Keratinocyte (primary cell): ENCODE data around the gene TMEM42. TPM values are rescaled to one million over a fixed set of nuclear protein-coding genes. Genes with fewer than 3 reads are reported as not detected.

Experiments
- DNase-seq: peaks from one replicate; pipeline ENCODE4 v3.0.0-alpha.2; 2011; ENCODE audit warnings: low read depth, missing footprints, low spot score
- FAIRE-seq: peaks from 2 replicates; lab custom pipeline; 2011; peaks lifted over from hg19 to GRCh38; lab: Jason Lieb, UNC
- H2AFZ ChIP-seq: 2 replicates; pipeline ENCODE4 v1.6.0; 2012; ENCODE audit warnings: low read length, control low read depth, inconsistent platforms; ENCODE audit not compliant: control insufficient read depth
- H3K27ac ChIP-seq: 2 replicates; pipeline ENCODE4 v1.5.1; 2011; ENCODE audit warnings: low read length; ENCODE audit not compliant: control insufficient read depth, insufficient read depth
- H3K27me3 ChIP-seq: 3 replicates; pipeline ENCODE4 v1.6.0; 2011; ENCODE audit warnings: low read length; ENCODE audit not compliant: control insufficient read depth, insufficient read depth; ENCODE audit errors: extremely low read depth
- H3K36me3 ChIP-seq, 2 experiments: 2 replicates in 1 of 2; 3 replicates in 1 of 2; pipeline ENCODE4 v1.5.1; 2011; ENCODE audit warnings: low read length in 2 of 2, mild to moderate bottlenecking in 1 of 2; ENCODE audit not compliant: control insufficient read depth in 2 of 2, insufficient read depth in 2 of 2; ENCODE audit errors: extremely low read depth in 1 of 2
- H3K4me1 ChIP-seq: 3 replicates; pipeline ENCODE4 v1.5.1; 2011; ENCODE audit warnings: low read length; ENCODE audit not compliant: control insufficient read depth, insufficient read depth; ENCODE audit errors: extremely low read depth
- H3K4me2 ChIP-seq: 3 replicates; pipeline ENCODE4 v1.6.0; 2011; ENCODE audit warnings: low read depth, low read length; ENCODE audit not compliant: control insufficient read depth, insufficient read depth; ENCODE audit errors: extremely low read depth
- H3K4me3 ChIP-seq, 3 experiments: fragments of 200-600 bp in 1 of 3; sonication (generic) in 1 of 3; 2 replicates in 2 of 3; 3 replicates in 1 of 3; pipeline ENCODE4 v1.5.1; 2011 to 2016; ENCODE audit warnings: low read length in 3 of 3, mild to moderate bottlenecking in 3 of 3, control low read depth in 2 of 3, inconsistent platforms in 1 of 3, low read depth in 1 of 3, mixed read lengths in 1 of 3, mixed run types in 1 of 3, moderate library complexity in 1 of 3; ENCODE audit not compliant: control insufficient read depth in 2 of 3, insufficient read depth in 2 of 3; ENCODE audit errors: extremely low read depth in 1 of 3
- H3K79me2 ChIP-seq: 2 replicates; pipeline ENCODE4 v1.6.0; 2012; ENCODE audit warnings: low read length; ENCODE audit not compliant: control insufficient read depth, insufficient read depth
- H3K9ac ChIP-seq: 3 replicates; pipeline ENCODE4 v1.6.0; 2011; ENCODE audit warnings: low read length; ENCODE audit not compliant: control insufficient read depth, insufficient read depth; ENCODE audit errors: extremely low read depth
- H3K9me1 ChIP-seq: 3 replicates; pipeline ENCODE4 v1.6.0; 2011; ENCODE audit warnings: low read length; ENCODE audit not compliant: control insufficient read depth, insufficient read depth; ENCODE audit errors: extremely low read depth
- H3K9me3 ChIP-seq: 2 replicates; pipeline ENCODE4 v1.5.1; 2012; ENCODE audit warnings: low read depth, low read length; ENCODE audit not compliant: control insufficient read depth
- H4K20me1 ChIP-seq: 3 replicates; pipeline ENCODE4 v1.6.0; 2011; ENCODE audit warnings: low read length; ENCODE audit not compliant: control insufficient read depth, insufficient read depth; ENCODE audit errors: extremely low read depth
- EZH2 ChIP-seq: IDR thresholded peaks from one replicate; pipeline ENCODE4 v1.6.1; 2012; ENCODE audit warnings: inconsistent platforms, mild to moderate bottlenecking, low read length, moderate library complexity
- dilution Hi-C: fragments of 300-500 bp; cut with MboI; formaldehyde crosslinking; loops from one replicate; pipeline ENCODE4 v1.7.0; 2020; ENCODE audit warnings: low sequenced_read_pairs; ENCODE audit not compliant: extremely low pct_ligation_motif_present
- polyA plus RNA-seq, 5 experiments: library from polyadenylated mRNA; depleted of rRNA in 3 of 5; stranded (reverse) in 3 of 5; stranded (forward) in 1 of 5; unstranded in 1 of 5; fragments of >200 nt; gene quantifications; 1 replicate in 1 of 5; 2 replicates in 3 of 5; 3 replicates in 1 of 5; pipeline versions ENCODE4 v1.2.1 to v1.2.3, GENCODE V29; 2011 to 2012; ENCODE audit warnings: missing spikeins in 2 of 5, low read depth in 1 of 5, low replicate concordance in 1 of 5
- TF ChIP-seq, protein P1 (sequence below), 3 experiments: IDR thresholded peaks in 1 of 3; conservative IDR thresholded peaks in 1 of 3; optimal IDR thresholded peaks in 1 of 3; 2 replicates in 2 of 3; 3 replicates in 1 of 3; pipeline versions ENCODE3 to v1.5.1; 2011; ENCODE audit warnings: low read length in 3 of 3, mild to moderate bottlenecking in 3 of 3, moderate library complexity in 2 of 3, control low read depth in 1 of 3, inconsistent platforms in 1 of 3; ENCODE audit not compliant: insufficient read depth in 2 of 3; ENCODE audit errors: extremely low read depth in 1 of 3

Gene TMEM42
- polyA plus RNA-seq, 1 donor (not counting 4 experiments of a cell fraction or from before 2014, with no cell fraction given) = 19.5 TPM

- TF ChIP-seq, protein P1, sequence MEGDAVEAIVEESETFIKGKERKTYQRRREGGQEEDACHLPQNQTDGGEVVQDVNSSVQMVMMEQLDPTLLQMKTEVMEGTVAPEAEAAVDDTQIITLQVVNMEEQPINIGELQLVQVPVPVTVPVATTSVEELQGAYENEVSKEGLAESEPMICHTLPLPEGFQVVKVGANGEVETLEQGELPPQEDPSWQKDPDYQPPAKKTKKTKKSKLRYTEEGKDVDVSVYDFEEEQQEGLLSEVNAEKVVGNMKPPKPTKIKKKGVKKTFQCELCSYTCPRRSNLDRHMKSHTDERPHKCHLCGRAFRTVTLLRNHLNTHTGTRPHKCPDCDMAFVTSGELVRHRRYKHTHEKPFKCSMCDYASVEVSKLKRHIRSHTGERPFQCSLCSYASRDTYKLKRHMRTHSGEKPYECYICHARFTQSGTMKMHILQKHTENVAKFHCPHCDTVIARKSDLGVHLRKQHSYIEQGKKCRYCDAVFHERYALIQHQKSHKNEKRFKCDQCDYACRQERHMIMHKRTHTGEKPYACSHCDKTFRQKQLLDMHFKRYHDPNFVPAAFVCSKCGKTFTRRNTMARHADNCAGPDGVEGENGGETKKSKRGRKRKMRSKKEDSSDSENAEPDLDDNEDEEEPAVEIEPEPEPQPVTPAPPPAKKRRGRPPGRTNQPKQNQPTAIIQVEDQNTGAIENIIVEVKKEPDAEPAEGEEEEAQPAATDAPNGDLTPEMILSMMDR (optimal IDR thresholded peaks at IDR 0.05 in 1 of 3, IDR thresholded peaks at IDR 0.05 in 1 of 3, conservative IDR thresholded peaks at IDR 0.05 in 1 of 3; ENCODE audit: extremely low read depth in 1 of 3, insufficient read depth in 2 of 3, low read length in 3 of 3) = no peak
- TF ChIP-seq EZH2 = no peak
- no peaks in the 10 kb centered on the region for H3K9me3 ChIP-seq
- H3K27ac ChIP-seq = peak overlapping the region; percentile 98
- H3K27me3 ChIP-seq = no peaks in the 10 kb centered on the region
- peak overlapping the region; percentile 72 for H2AFZ ChIP-seq
- peak overlapping the region; percentile 79 for H3K4me2 ChIP-seq
- DNase-seq (peak; percentile 79), FAIRE-seq (no peak)
- dilution Hi-C loops = no loop called here
- H4K20me1 ChIP-seq = no peaks in the 10 kb centered on the region
- peak overlapping the region in 2 of 3 experiments; percentile 30 to 38 for H3K4me3 ChIP-seq
- peak overlapping the region; percentile 82 for H3K9ac ChIP-seq
- peaks cover 51% of the 10 kb centered on the region for H3K4me1 ChIP-seq
- H3K79me2 ChIP-seq = no peaks in the 10 kb centered on the region
- H3K36me3 ChIP-seq = no peaks in the 10 kb centered on the region
- H3K9me1 ChIP-seq = no peaks in the 10 kb centered on the region
These were observed 22.3 kb downstream of the TMEM42 start for GRCh38 chr3:44883999-44884431.

GRCh38 chr3:44885618-44886017, 23.9 kb downstream of the TMEM42 start:
- no peaks in the 10 kb centered on the region for H3K36me3 ChIP-seq
- H3K9me3 ChIP-seq = no peaks in the 10 kb centered on the region
- H2AFZ ChIP-seq = no peak overlapping the region
- no peak overlapping the region for H3K4me3 ChIP-seq
- H3K9me1 ChIP-seq = no peaks in the 10 kb centered on the region
- DNase-seq = peak; percentile 93
- peak overlapping the region; percentile 98 for H3K27ac ChIP-seq
- no peak for TF ChIP-seq EZH2
- TF ChIP-seq, protein P1 (optimal IDR thresholded peaks at IDR 0.05 in 1 of 3, IDR thresholded peaks at IDR 0.05 in 1 of 3, conservative IDR thresholded peaks at IDR 0.05 in 1 of 3; ENCODE audit: extremely low read depth in 1 of 3, insufficient read depth in 2 of 3, low read length in 3 of 3) = no peak
- H3K27me3 ChIP-seq = no peaks in the 10 kb centered on the region
- H4K20me1 ChIP-seq = no peaks in the 10 kb centered on the region
- peak overlapping the region; percentile 82 for H3K9ac ChIP-seq
- peaks cover 51% of the 10 kb centered on the region for H3K4me1 ChIP-seq
- peak; percentile 95 for FAIRE-seq
- H3K4me2 ChIP-seq = peak overlapping the region; percentile 79
- dilution Hi-C loops = no loop called here
- no peaks in the 10 kb centered on the region for H3K79me2 ChIP-seq
